Medulla oblongata (tissue), 1 donor: ENCODE results near the gene KAT8.

Experiments used
- DNase-seq: peaks from one replicate; pipeline ENCODE4 v3.0.0-alpha.2; 2015; ENCODE audit errors: extremely low spot score

Gene KAT8

DNA sequence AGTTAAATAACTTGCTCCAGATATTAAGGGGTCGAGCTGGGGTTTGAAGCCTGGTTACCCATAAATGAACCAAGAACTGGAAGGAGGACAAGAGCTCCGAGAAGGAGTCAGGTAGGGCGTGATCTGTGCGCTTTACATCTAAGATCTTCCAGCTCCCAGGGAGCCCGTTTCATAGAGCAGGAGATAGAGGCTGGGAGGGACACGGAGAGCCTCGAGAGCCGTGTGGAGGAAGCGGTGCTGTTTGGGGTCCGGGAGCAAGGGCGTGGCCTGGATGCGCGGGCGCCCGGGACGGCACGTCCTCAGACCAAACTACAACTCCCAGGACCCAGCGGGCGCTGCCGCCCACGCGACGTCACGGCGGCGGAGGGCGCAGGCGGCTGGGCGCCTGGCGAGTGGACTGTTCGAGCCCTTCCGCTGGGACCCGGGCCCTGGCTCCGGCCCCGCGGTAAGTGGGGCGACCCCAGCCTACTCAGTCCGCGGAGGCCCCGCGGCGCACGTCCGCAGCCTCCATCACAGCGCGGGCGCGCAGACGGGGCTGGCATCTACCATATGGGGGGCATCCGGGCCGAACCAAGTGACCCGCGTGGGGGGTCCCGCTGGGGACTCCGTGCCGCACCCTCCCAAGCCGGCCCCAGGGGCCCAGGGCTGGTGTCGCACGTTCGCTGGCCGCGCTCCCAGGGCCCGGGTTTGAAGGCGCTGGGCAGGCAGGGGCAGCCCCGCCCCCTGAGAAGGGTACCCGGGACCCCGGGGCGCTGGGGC, 9.2 kb upstream of the KAT8 start, which contains the start of gene BCKDK:
Gene BCKDK, plus strand, starts transcription at position 352 of the 759 bp plus-strand sequence. CDS start 838 bp downstream, outside the sequence.
- DNase-seq: peak; percentile 75

DNA sequence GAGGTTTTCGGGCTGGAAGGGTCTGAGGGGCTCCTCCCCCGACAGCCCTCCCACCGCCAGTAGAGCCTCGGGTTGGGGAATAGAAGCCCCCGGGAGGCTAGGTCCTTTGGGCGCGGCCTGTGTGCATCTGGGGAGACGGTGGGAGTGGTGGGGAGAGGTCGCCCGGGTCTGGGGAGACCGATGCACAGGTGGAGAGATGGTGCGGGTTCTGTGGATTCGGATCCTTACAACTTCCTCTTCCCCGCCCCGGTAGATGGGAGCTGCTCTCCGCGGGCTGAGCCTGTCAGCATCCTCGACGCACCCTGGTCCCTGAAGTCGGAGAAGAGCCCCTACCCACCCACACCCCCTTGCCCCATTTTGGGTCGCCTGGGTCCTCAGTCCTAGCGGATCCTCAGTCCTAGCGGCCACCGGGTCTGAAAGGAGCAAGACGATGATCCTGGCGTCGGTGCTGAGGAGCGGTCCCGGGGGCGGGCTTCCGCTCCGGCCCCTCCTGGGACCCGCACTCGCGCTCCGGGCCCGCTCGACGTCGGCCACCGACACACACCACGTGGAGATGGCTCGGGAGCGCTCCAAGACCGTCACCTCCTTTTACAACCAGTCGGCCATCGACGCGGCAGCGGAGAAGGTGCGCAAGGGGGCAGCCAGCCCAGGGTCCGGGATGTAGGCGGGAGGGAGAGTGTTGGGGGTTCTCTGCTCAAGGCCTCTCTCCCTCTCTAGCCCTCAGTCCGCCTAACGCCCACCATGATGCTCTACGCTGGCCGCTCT, 8.5 kb upstream of the KAT8 start:
- no peak for DNase-seq

DNA sequence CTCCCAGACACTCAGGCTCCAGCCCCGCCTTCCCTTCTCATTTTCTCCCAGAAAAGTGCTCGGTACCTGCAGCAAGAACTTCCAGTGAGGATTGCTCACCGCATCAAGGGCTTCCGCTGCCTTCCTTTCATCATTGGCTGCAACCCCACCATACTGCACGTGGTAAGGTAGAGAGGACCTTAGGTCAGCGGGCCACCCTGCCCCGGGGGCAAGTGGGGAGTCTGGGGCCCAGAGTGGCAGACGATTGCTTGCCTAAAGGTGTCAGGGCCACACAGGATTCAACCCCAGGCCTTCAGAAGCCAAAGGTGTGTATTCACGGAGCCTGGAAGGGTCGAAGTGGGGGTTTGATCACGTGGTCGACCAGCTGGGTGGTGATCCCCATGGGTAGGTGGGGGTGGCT, 7.8 kb upstream of the KAT8 start:
- no peak for DNase-seq

GRCh38 chr16:31110106-31111034, 7.1 kb upstream of the KAT8 start:
- no peak for DNase-seq

GRCh38 chr16:31111881-31112466, 5.5 kb upstream of the KAT8 start:
- no peak for DNase-seq

DNA sequence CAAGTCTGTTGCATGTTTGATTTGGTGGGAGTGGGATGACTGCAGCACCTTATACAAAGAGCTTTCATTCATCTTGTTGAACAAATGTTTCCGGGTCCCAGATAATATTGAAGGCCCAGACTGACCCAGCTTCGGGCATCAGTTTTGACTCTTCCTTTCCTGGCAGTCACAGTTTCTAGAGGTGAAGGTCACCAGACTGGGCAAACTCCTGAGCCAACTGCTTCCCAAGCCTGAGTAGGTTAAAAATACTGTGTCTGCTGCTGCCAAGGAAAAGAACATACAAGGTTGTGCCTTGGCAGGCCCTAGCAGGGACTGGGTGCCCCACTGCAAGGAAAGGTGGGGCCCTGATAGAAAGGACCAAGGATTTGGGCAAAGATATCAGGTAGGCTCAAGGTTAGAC, 4.8 kb upstream of the KAT8 start:
- DNase-seq: no peak

GRCh38 chr16:31113121-31114120, 4.0 kb upstream of the KAT8 start:
- peak; percentile 76 for DNase-seq

- no peak for DNase-seq
These were observed 3.0 kb upstream of the KAT8 start for GRCh38 chr16:31114468-31114867.

GRCh38 chr16:31118223-31119155, 1.0 kb downstream of the KAT8 start:
- no peak for DNase-seq

DNA sequence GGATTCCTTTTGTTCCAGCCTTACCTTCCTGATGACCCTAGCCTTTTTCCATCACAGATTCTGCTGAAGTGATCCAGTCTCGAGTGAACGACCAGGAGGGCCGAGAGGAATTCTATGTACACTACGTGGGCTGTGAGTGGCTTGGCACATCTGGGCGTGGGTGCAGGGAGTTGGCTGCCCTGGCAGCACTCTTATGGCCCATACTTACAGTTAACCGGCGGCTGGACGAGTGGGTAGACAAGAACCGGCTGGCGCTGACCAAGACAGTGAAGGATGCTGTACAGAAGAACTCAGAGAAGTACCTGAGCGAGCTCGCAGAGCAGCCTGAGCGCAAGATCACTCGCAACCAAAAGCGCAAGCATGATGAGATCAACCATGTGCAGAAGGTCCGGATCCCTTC, 2.7 kb downstream of the KAT8 start:
- no peak for DNase-seq

GRCh38 chr16:31125844-31126243, 8.4 kb downstream of the KAT8 start:
- no peak for DNase-seq

GRCh38 chr16:31127182-31127581, 9.7 kb downstream of the KAT8 start:
- DNase-seq: no peak

- peak; percentile 67 for DNase-seq
These were observed 11.5 kb downstream of the KAT8 start for GRCh38 chr16:31128711-31129567.

DNA sequence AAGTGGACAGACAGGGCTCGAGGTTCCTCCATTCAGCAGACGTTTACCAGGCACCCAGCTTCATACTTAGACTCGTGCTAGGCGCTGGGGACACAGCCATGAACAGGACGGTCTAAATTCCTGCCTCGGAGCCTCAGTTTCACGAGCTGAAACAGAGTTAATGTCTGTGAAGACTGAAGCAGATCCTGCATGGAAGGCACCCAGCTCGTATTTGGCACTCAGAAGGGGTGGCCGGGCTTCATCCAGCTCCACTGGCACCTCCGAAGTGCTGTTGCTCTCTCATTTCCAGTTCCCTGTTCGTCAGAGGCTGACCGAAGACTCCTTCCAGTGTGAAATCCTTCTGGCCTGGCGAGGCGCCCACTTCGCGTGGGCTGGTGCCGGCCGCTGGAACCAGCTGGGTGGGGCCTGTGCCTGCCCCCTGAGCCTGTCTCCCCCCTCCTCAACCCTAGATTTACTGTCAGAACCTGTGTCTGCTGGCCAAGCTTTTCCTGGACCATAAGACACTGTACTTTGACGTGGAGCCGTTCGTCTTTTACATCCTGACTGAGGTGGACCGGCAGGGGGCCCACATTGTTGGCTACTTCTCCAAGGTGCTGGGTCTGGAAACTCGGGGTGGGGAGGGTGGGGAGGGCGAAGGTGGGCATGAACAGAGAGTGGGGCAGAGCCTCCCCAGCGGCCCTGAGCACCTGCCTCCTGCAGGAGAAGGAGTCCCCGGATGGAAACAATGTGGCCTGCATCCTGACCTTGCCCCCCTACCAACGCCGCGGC, 12.3 kb downstream of the KAT8 start:
- peak; percentile 60 for DNase-seq

DNA sequence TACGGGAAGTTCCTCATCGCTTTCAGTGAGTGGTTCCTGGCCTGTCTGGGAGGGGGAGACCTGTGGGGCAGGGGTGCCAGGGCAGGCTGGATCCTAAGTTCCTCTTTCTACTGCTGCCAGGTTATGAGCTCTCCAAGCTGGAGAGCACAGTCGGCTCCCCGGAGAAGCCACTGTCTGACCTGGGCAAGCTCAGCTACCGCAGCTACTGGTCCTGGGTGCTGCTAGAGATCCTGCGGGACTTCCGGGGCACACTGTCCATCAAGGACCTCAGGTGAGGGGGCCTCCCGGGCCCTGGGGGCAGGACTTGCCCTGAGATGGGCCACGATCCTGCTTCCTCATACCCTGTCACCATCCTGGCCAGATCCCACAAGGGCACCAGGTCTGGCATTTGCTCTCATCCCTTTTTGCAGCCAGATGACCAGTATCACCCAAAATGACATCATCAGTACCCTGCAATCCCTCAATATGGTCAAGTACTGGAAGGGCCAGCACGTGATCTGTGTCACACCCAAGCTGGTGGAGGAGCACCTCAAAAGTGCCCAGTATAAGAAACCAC, 12.9 kb downstream of the KAT8 start:
- no peak for DNase-seq

- DNase-seq: no peak
These were observed 13.4 kb downstream of the KAT8 start for GRCh38 chr16:31130899-31131298.

DNA sequence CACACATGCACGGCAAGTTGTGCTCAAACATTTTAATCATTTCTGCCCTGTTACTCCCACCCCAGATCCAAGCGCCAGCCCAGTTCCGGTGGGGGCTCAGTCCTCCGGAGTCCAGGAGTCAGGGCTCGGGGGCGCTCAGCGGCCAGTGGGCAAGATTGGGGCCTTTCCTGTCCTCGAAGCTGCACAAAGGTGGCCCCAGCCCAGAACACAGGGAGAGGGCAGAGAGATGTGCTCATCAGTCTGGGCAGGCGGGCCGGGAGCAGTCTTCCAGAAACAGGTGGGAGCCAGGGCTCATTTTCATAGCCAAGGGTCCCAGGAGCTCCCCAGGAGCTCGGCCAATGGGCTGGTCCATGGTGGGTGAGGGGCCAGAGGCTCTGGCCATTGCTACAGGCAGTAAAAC, 14.0 kb downstream of the KAT8 start:
- no peak for DNase-seq
